GM15510 (cell line): ENCODE results near the gene HAPLN2.

Source experiments
- POLR2A ChIP-seq: IDR thresholded peaks from 3 replicates; pipeline ENCODE4 v1.6.1; 2011; ENCODE audit warnings: borderline replicate concordance; ENCODE audit not compliant: insufficient read length; ENCODE audit errors: extremely low read depth

The HAPLN2 gene

GRCh38 chr1:156645056-156645455 is 25.8 kb downstream of the HAPLN2 start:
- TF ChIP-seq POLR2A, result no peak

- no peak for TF ChIP-seq POLR2A
These were observed 26.5 kb downstream of the HAPLN2 start for GRCh38 chr1:156645666-156646065.

- TF ChIP-seq POLR2A, result no peak
These were observed 27.6 kb downstream of the HAPLN2 start for GRCh38 chr1:156646738-156647211.

GRCh38 chr1:156647351-156647750 is 28.1 kb downstream of the HAPLN2 start:
- no peak for TF ChIP-seq POLR2A

- TF ChIP-seq POLR2A, result no peak
These were observed 29.3 kb downstream of the HAPLN2 start for GRCh38 chr1:156648496-156648895.

- no peak for TF ChIP-seq POLR2A
These were observed 29.7 kb downstream of the HAPLN2 start for GRCh38 chr1:156648951-156649350.

GRCh38 chr1:156652131-156652991 is 33.1 kb downstream of the HAPLN2 start:
- no peak for TF ChIP-seq POLR2A

GRCh38 chr1:156652992-156653355 is 33.8 kb downstream of the HAPLN2 start:
- TF ChIP-seq POLR2A, result no peak

GRCh38 chr1:156654700-156655099 is 35.5 kb downstream of the HAPLN2 start:
- TF ChIP-seq POLR2A, result no peak

GRCh38 chr1:156655151-156655903 is 36.1 kb downstream of the HAPLN2 start:
- TF ChIP-seq POLR2A, result no peak

GRCh38 chr1:156655904-156656516 is 36.8 kb downstream of the HAPLN2 start:
- no peak for TF ChIP-seq POLR2A

- no peak for TF ChIP-seq POLR2A
These were observed 37.9 kb downstream of the HAPLN2 start for GRCh38 chr1:156656806-156657740.

- TF ChIP-seq POLR2A, result no peak
These were observed 38.6 kb downstream of the HAPLN2 start for GRCh38 chr1:156657741-156658319.

GRCh38 chr1:156658496-156658895 is 39.3 kb downstream of the HAPLN2 start:
- TF ChIP-seq POLR2A, result no peak

GRCh38 chr1:156658945-156659574 is 39.8 kb downstream of the HAPLN2 start:
- no peak for TF ChIP-seq POLR2A
